HEK293 (cell line): ENCODE results near the gene LONRF2.

Source experiments
- REST ChIP-seq: fragments of 450-650 bp; formaldehyde crosslinking; IDR thresholded peaks from 2 replicates; pipeline ENCODE4 v1.5.1; 2016; ENCODE audit warnings: missing biosample characterization, missing genetic modification characterization
- ZBTB8A ChIP-seq: fragments of 450-650 bp; formaldehyde crosslinking; IDR thresholded peaks from 2 replicates; pipeline ENCODE4 v1.5.1; 2016; ENCODE audit warnings: missing biosample characterization, missing genetic modification characterization
- ZNF140 ChIP-seq: fragments of 450-650 bp; formaldehyde crosslinking; IDR thresholded peaks from 2 replicates; pipeline ENCODE4 v1.5.1; 2016; ENCODE audit warnings: missing biosample characterization, missing genetic modification characterization
- ZNF146 ChIP-seq: fragments of 450-650 bp; formaldehyde crosslinking; IDR thresholded peaks from 2 replicates; pipeline ENCODE4 v1.5.1; 2016; ENCODE audit warnings: missing biosample characterization, missing genetic modification characterization

DNA sequence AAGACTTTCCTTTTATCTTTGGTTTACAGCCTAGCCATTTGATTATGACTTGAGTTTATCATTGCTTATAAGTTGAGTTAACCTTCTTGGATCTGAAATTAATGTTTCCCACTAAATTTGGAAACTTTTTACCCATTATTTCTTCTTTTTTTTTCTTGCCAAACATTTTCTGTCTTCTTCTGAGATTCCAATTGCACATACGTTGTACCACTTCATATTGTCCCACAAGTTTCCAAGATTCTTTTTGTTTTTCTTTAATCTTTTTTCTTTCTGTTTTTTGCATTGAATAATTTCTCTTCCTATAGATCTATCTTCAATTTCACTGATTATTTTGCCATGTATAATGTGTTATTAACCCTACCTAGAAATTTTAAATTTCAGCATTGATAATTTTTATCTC, 18.6 kb downstream of the LONRF2 start:
- TF ChIP-seq ZBTB8A (tag by site-specific recombination) (no peak), REST (tag by site-specific recombination) (no peak), ZNF140 (tag by site-specific recombination) (no peak), ZNF146 (tag by site-specific recombination) (no peak)
